CD1c-positive myeloid dendritic cell (primary cell): Measurements from ENCODE around the gene ZXDC.
A peak's percentile ranks its signal among the peaks of the same experiment; 100 is the strongest.

Experiments
- DNase-seq: peaks from one replicate; pipeline ENCODE4 v3.0.0-alpha.2; 2016; ENCODE audit errors: extremely low spot score

Gene ZXDC

DNA sequence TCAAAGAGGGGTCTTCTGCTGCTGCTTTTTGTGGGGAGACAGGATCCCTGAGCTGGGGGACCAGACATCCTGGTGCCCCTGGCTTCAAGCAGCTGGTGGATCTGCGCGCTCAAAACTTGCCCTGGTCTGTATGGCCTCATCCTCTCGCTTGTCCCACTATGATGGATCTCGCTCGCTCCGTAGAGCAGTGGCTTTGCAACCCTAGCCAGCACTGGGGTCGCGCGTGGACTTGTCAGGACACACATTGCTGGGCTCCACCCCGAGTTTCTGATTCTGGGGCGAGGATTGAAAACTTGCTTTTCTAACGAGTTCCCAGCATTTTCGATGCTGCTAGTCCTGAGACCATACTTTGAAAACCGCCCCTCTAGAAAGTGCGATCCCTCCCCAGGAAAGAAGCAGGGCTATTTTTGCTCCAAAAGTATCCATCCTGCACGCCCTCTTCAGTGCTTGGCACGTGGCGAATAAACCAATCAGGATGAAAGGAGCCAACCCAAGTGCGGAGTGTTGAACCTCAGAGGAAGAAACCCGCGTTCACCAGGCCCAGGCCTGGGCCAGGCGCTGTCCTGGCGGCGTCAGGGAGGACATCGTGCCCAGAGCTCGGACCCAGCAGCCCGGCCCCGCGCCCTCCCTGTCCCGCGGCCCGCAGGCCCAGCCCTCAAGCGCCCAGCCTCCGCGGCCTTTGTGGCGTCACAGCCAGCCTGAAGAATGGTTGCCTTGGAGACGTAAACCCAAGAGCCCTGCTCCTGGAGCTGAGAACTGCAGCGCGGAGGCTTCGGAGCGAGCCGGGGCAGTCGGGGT, 81.3 kb downstream of the ZXDC start, which contains the start of gene CFAP100:
Gene CFAP100 (plus strand): TSS at position 731 of the 798 bp plus-strand sequence. CDS start 1,092 bp downstream, outside the sequence.
- peak; percentile 17 for DNase-seq

DNA sequence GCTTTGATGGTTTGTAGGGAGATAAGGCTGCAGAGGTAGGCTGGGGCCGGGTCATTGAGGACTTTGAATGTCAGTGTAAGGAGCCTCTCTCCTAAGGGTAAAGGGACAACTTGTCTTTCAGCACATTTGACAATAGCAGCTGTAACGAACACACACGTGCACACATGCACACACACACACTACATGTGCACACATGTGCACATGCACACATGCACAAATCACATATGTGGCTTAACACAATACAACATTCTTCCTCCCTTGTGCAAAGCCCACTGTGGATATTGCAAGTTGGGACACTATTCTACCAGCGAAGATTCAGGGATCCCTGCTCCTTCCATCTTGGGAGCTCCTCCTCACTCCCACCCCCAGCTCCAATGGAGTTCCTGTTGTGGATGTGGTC, 82.1 kb downstream of the ZXDC start:
- DNase-seq: no peak

DNA sequence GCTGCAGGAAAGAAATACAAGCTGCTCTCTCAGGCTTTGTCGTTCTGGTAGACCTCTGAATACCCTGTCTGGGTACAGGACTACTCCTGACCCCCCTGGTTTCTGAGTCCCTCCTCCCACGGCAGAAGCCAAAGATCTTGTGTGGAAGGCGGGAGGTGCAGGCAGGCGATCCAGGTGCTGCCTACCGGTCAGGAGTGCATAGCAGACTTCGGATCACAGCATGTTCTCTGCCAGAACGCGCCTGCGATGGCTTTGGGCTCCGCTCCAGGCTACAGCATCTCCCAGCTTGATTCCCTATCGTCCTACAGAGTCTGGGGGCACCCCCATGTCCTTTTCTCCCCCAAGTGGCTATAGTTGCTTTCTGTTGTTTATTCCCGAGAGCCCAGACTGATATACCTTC, 83.4 kb downstream of the ZXDC start:
- DNase-seq: no peak

DNA sequence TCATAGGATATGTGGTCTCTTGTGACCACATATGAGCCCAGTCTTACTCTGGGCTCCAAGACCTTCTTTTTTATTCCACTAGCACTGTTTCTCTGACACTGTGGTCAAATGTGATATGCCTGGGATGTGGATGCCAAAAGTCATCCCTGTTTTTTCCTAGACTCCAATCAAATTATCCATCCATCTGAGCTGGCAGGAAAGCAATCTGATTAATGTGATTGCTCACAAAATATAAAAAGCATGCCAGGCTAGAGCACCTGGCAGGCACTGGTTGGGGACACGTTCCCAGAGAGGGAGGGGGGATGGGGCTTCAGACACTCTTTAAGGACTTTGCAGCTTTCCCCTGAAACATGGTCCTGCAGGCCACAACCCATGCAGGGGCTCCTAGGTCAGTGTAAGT, 84.1 kb downstream of the ZXDC start:
- no peak for DNase-seq

DNA sequence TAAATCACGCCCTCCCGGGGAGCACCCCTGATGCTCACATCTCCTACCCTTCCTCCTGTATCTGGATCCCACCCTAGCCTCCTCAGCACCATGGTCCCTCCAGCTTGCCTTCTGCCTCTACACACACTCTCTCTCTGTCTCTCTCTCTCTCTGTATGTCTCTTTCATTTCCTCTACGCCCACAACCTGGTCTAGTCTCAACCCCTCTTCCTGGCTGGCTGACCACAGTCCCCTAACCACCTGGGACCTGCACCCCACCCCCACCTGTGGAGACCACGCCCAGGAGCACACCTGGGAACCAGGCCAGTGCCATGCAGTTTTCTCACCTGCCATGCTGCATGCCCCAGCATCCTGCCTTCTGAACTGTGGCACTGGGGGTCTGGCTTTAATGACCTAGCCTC, 84.9 kb downstream of the ZXDC start:
- no peak for DNase-seq

DNA sequence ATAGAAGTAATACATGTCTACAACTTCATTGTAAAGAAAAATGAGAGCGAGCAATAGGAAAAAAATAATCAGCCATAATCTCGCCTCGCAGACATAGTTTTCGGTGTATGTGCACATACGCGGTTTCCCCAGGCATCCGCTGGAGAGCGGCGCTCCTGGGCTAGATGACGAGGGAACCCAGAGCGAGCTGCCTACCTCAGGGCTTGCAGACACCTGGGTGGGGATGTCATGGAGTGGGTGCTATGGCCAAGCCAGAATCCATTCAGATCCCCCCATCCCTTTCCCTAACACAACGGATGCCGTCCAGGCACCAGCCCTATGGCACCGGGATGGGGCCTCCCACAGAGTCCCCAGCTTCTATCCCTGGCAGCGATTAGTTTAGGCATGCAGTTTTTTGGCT, 85.5 kb downstream of the ZXDC start:
- no peak for DNase-seq

DNA sequence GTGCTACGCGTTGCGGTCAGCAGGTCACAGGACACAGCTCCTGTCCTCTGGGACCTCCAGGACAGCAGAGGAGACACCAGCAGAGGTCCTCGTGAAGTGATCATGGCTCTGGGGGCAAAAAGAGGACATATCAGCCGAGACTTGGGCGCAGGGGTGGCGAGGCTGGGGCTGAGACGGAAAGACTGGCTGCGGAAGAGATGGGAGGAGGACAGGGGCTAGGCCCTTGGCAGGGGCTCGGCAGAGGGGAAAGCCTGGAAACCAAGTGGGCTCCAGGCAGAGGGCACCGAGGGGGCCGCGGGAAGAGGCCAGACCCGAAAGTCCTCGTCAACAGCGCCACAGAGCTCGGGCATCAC, 85.9 kb downstream of the ZXDC start:
- no peak for DNase-seq

DNA sequence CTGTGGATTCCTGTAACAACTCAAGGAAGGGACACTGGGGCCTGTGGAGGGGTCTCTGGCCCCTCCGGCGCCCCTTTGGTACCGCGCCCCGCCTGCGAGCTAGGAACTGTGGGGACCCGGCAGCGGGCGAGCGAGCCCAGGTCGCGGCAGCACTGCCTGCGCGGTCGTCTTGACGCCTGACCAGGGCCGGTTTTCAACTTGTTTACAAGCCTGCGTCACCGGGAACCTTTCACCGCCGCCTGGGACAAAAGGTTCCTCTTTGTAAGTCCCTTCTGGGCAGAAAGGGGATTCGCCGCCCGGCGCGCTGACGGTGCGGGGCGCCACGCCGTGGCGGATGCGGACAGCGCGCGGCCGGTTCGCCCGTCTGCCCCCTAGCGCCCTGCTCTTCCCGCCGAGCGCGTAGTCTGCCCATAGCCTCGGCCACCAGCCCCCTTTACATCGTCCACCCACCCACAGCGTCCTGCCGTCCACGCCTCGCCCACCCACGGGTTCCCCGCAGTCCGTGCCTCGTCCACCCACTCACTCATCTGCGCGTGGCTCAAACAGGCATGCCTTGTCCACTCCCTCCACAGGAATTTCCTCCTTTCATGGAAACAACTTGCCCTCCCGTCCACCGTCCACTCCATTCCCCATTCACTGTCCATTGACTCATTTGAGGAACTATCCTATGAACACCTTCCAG, 86.4 kb downstream of the ZXDC start:
- DNase-seq: peak; percentile 94
